ENCODE data around the gene TMEM203. TPM values are rescaled to one million over a fixed set of nuclear protein-coding genes. Genes with fewer than 3 reads are reported as not detected.

The TMEM203 gene
- total and polyA plus RNA-seq, 2 of the 13 experiments (the other 11 are each of a cell fraction or from before 2014, with no cell fraction given) = 23.4 to 36.7 TPM

- peak; percentile 62; the same call in 1 of the 2 replicates for TF ChIP-seq ATF2 (CRISPR knock-in tag; IDR thresholded peaks at IDR 0.05)
- TF ChIP-seq EEA1 (CRISPR knock-in tag; IDR thresholded peaks at IDR 0.05; ENCODE audit: borderline replicate concordance) = no peak
- TF ChIP-seq NFE2L2 (IDR thresholded peaks at IDR 0.05; ENCODE audit: low read length) = no peak
- TF ChIP-seq NFYC (CRISPR knock-in tag; IDR thresholded peaks at IDR 0.05) = 0 out of 2 replicates have a peak, but pooled peaks have one; percentile 26
- peak; percentile 79; the same call in 1 of the 2 replicates for TF ChIP-seq MAZ (IDR thresholded peaks at IDR 0.05; ENCODE audit: borderline replicate concordance, low read depth, low read length)
- TF ChIP-seq MAZ (CRISPR knock-in tag; IDR thresholded peaks at IDR 0.05; ENCODE audit: low read depth) = no peak
- no peak for TF ChIP-seq RFX3 (CRISPR knock-in tag; IDR thresholded peaks at IDR 0.05)
- no peak for TF ChIP-seq ZNF260 (CRISPR knock-in tag; IDR thresholded peaks at IDR 0.05; ENCODE audit: borderline replicate concordance, low read depth)
- TF ChIP-seq ATF7 (IDR thresholded peaks at IDR 0.05) = no peak
- no peak for TF ChIP-seq ATF7 (CRISPR knock-in tag; IDR thresholded peaks at IDR 0.05)
- 0 out of 2 replicates have a peak, but pooled peaks have one; percentile 44 for TF ChIP-seq ZNF891 (CRISPR knock-in tag; IDR thresholded peaks at IDR 0.05)
- peak; percentile 81 for TF ChIP-seq GMEB1 (CRISPR knock-in tag; IDR thresholded peaks at IDR 0.05; ENCODE audit: borderline replicate concordance)
- peak; percentile 53 for TF ChIP-seq ISL2 (CRISPR knock-in tag; IDR thresholded peaks at IDR 0.05)
- no peak for TF ChIP-seq ZNF253 (CRISPR knock-in tag; IDR thresholded peaks at IDR 0.05; ENCODE audit: borderline replicate concordance)
- TF ChIP-seq ZNF629 (CRISPR knock-in tag; conservative IDR thresholded peaks at IDR 0.05) = no peak
- 0 out of 2 replicates have a peak, but pooled peaks have one; percentile 31 for TF ChIP-seq ZNF12 (CRISPR knock-in tag; IDR thresholded peaks at IDR 0.05)
- no peak for TF ChIP-seq ZFP36L2 (CRISPR knock-in tag; IDR thresholded peaks at IDR 0.05)
- no peak for TF ChIP-seq HNF1A (IDR thresholded peaks at IDR 0.05; ENCODE audit: low read depth)
- TF ChIP-seq HNF1A (CRISPR knock-in tag; IDR thresholded peaks at IDR 0.05; ENCODE audit: borderline replicate concordance) = no peak
Measured at GRCh38 chr9:137205126-137206069, at the start of gene TMEM203, which contains the start of gene NDOR1 (continued).
